T-helper 9 cell (primary cell): ENCODE data around the gene CCDC192.

Source experiments
- DNase-seq: peaks from one replicate; pipeline ENCODE4 v3.0.0-alpha.2; 2020

Gene CCDC192

DNA sequence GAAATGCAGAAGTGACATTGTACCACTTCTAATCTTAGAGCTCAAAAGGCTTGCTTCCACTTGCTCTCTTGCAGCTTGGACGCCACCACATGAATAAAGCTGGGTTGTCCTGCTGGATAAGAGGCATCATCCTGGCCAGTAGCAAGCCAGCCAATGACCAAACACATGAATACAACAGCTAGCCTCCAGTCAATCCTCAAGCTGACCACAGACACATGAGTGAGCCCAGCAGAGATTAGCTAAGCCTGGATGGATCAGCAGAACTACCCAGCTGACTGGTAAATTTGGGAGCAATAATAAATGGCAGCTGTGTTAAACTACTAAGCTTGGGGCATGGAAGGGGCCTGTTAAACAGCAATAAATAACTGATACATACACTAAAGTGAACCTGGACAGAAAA lies 259.3 kb downstream of the CCDC192 start:
- no peak for DNase-seq

GRCh38 chr5:127963233-127963632 lies 260.0 kb downstream of the CCDC192 start:
- no peak for DNase-seq

GRCh38 chr5:127963931-127964330 lies 260.7 kb downstream of the CCDC192 start:
- DNase-seq, result no peak

DNA sequence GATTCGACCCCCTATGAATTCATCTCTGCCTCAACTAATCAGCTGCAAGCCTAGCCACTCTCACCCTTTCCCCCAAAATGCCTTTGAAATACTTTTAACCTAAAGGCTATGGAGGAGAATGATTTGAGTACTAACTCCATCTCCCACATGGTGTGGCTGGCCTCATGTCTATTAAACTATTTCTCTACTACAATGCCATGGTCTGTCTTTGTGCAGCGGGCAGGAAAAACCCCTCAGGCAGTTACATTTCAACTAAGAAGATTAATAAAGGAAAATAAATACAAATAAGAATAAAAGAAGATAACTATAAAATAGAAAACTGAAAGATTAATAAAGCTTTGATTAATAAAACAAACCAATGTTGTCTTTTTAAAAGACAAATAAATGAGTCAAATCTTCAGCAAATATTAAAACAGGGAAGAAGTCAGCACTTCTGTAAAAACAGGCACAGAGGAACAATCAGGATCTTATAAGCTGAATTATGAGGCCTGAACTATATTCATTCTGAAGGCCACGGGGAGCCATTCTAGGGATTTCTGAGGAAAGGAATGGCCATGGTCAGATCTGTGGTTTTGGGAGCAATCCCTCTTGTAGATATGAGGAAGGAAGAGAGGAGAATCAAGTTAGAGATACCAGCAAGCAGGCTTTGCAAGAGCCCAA lies 264.3 kb downstream of the CCDC192 start:
- no peak for DNase-seq

- DNase-seq, result no peak
Measured at GRCh38 chr5:127967983-127968592, 264.9 kb downstream of the CCDC192 start.

DNA sequence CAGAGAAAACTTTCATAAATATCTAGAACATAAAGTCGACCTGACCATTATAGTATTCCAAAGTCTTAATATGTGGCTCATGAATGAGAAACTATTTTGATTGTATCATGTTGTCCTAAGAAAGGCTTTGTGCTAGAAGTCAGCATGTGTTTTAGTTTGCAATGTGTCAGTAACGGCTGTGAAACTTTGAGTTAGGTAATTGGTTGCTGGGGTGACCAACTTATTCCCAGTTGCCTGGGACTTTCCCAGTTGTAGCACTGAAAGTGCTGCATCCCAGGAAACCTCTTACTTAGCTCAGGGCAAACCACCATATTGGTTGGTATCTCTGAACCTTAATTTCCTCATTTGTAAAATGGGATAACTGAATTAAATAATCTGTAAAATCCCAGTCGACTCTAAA lies 265.8 kb downstream of the CCDC192 start:
- no peak for DNase-seq

DNA sequence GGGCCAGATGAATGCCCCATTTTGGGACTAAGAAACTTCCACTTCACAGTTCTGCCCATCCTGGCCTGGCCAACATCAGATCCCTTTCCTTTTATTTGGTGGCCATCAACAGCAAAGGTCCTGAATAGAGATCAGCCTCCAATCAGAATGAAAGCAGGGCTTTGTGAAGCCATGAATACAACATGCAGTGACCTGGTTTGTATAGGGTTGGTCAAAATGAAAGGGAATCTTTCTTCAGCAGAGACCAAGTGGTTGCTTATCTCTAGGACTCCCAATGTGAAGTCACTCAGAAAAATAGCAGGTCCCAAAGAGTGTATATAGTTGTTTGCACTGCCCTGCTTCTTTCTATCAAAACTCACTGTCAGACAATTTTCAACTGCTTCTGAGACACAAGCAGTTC lies 266.5 kb downstream of the CCDC192 start:
- DNase-seq, result no peak

GRCh38 chr5:127970081-127970480 lies 266.9 kb downstream of the CCDC192 start:
- DNase-seq, result no peak

DNA sequence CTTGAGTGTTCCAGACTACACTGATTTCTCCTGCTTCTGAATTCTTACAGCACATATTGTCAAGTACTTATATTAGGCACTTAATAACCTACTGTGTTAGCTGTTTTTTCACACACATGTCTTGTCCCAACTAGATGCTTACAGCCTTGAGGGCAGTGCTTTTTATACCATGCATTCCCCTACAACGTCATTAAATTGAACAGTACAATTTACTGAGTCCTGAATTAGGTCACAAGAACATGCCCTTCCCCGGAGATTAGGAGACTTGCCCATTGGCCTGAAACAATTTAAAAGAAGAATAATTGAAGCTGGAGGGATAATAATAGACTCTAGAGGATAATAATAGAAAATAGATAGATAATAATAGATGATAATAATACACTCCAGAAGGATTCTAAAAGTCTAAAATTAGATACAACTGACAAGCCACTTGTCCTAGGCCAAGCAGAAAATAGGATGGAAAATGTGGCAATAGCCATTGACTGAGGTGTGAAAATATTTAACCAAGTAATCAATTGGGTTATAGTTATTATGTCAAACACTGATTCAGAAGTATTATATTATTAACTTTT lies 267.7 kb downstream of the CCDC192 start:
- DNase-seq, result no peak

DNA sequence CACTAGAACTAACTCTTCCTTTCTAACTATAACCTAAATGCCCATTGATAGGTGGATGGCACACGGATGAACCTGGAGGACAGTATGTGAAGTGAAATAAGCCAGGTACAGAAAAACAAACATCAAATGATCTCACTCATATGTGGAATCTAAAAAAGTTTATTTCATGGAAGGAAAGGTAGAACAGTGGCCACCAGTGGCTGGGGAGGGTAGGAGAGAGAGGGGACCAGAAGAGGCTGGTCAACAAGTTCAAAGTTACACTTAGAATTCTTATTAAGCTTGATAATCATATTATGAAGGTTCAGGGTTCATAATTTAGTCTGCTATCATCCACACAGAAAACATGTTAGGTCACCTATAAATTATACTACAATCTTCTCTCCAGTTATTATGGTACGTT lies 272.8 kb downstream of the CCDC192 start:
- DNase-seq, result no peak

DNA sequence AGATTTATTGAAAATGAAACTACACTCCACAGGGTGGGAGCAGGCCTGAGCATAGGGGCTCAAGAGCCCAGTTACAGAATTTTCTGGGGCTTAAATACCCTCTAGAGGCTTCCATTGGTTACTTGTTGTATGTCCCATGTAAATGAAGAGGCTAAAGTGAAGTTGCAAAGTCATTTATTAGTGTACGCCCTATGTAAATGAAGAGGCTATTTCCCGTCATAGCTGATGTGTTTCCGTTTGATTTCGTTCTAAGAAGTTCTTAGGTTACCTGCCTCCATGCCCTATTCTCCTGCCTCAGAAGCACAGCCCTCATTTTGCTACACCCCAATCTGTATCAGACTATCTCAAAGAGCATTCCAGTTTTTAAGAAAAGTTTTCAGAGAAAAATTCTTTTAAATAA lies 273.3 kb downstream of the CCDC192 start:
- DNase-seq, result no peak

GRCh38 chr5:127976991-127977717 lies 274.0 kb downstream of the CCDC192 start:
- DNase-seq, result no peak

- no peak for DNase-seq
Measured at GRCh38 chr5:127978738-127979300, 275.6 kb downstream of the CCDC192 start.

- DNase-seq, result no peak
Measured at GRCh38 chr5:127979475-127979874, 276.3 kb downstream of the CCDC192 start.

DNA sequence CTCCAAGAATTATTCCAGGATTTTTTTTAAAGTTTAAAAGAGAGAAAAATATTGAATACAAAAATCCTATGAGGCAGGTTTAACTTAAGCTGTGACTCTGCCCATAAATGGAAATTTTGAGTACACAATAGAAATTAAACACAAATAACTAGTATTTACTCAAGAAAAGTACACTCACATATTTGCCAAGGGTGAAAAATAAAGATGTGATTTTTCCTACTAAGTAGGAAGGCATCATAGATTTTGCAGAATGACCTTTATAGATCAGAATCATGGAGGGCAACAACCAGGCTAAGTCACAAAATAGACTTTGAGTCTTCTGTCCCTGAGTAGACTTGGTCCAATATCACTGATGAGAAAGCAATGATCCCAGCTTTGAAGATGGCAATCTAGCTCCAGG lies 277.7 kb downstream of the CCDC192 start:
- DNase-seq, result no peak

DNA sequence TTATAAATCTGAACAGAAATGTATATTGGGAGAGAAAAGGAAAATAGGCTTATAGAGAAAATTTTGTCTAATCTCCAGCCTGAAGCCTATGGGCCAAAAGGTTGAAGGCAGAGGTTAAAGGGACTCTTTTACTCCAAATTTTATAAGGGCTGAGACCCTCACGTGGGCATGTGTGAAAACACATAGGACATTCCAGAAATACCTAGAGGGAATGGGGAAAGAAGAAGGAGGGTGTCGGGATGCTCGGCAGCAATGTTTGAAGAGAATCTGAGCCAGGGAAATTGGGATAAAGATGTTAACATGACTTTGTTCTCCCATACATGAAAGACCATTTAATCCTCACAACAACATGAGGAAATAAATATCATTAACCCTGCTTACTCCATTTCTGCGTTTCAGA lies 278.3 kb downstream of the CCDC192 start:
- DNase-seq, result no peak

- DNase-seq, result no peak
Measured at GRCh38 chr5:127985811-127986325, 282.7 kb downstream of the CCDC192 start.

- DNase-seq, result no peak
Measured at GRCh38 chr5:127987354-127988145, 284.4 kb downstream of the CCDC192 start.

GRCh38 chr5:127988146-127988760 lies 285.1 kb downstream of the CCDC192 start:
- DNase-seq, result no peak
